ENCODE measurements around the gene VEGFA. TPM values are rescaled to one million over a fixed set of nuclear protein-coding genes. Genes with fewer than 3 reads are reported as not detected.
A peak's percentile ranks its signal among the peaks of the same experiment; 100 is the strongest.

The VEGFA gene
- total and polyA plus RNA-seq, 2 experiments from 2014 or later = 148 to 179 TPM

- H3K9me2 ChIP-seq (replicated peaks; ENCODE audit: insufficient read depth) = no peaks in the 10 kb centered on the region
- no peaks in the 10 kb centered on the region for H3K9me3 ChIP-seq (ENCODE audit: low read depth)
- H4K20me1 ChIP-seq (ENCODE audit: insufficient read depth, poor library complexity, severe bottlenecking) = no peaks in the 10 kb centered on the region
- H3K4me3 ChIP-seq = no peak overlapping the region
- peak overlapping the region; percentile 97 for H3K27ac ChIP-seq
- H3K79me2 ChIP-seq = no peaks in the 10 kb centered on the region
- H3K4me1 ChIP-seq (ENCODE audit: insufficient read depth) = peaks cover 43% of the 10 kb centered on the region
- peak; percentile 95 for DNase-seq (ENCODE audit: low spot score)
- TF ChIP-seq EZH2phosphoT487 (IDR thresholded peaks at IDR 0.05; ENCODE audit: low read depth, severe bottlenecking, unreplicated experiment) (no peak), EZH2 (IDR thresholded peaks at IDR 0.05; ENCODE audit: borderline replicate concordance) (no peak), CTCF (IDR thresholded peaks at IDR 0.05; ENCODE audit: poor library complexity) (no peak)
- 50% methylated on average over 10 of the region's 10 CpGs for WGBS (ENCODE audit: low lambda C conversion rate, missing lambda C conversion rate)
- no peaks in the 10 kb centered on the region for H3K27me3 ChIP-seq
- H2AFZ ChIP-seq = no peak overlapping the region
- H3K4me2 ChIP-seq = peak overlapping the region; percentile 22
- no peaks in the 10 kb centered on the region for H3K36me3 ChIP-seq (replicated peaks; ENCODE audit: insufficient read depth, low read depth)
These were observed 28.9 kb downstream of the VEGFA start for GRCh38 chr6:43798688-43799444.

- Histone ChIP-seq H3K36me3 (replicated peaks; ENCODE audit: insufficient read depth, low read depth) (no peaks in the 10 kb centered on the region), H3K4me2 (no peak overlapping the region), H3K9me2 (replicated peaks; ENCODE audit: insufficient read depth) (no peaks in the 10 kb centered on the region), H2AFZ (no peak overlapping the region), H3K79me2 (no peaks in the 10 kb centered on the region), H3K27ac (peak overlapping the region; percentile 95), H3K27me3 (no peaks in the 10 kb centered on the region), H3K4me1 (ENCODE audit: insufficient read depth) (peaks cover 50% of the 10 kb centered on the region), H3K9me3 (ENCODE audit: low read depth) (no peaks in the 10 kb centered on the region), H4K20me1 (ENCODE audit: insufficient read depth, poor library complexity, severe bottlenecking) (no peaks in the 10 kb centered on the region), H3K4me3 (no peak overlapping the region)
- no peak for TF ChIP-seq EZH2phosphoT487 (IDR thresholded peaks at IDR 0.05; ENCODE audit: low read depth, severe bottlenecking, unreplicated experiment)
- WGBS (ENCODE audit: low lambda C conversion rate, missing lambda C conversion rate) = 77% methylated on average over 6 of the region's 6 CpGs
- DNase-seq (ENCODE audit: low spot score) = no peak
These were observed 29.7 kb downstream of the VEGFA start for GRCh38 chr6:43799551-43800297.

- H3K36me3 ChIP-seq (replicated peaks; ENCODE audit: insufficient read depth, low read depth) = no peaks in the 10 kb centered on the region
- no peak for DNase-seq (ENCODE audit: low spot score)
- H3K79me2 ChIP-seq = no peaks in the 10 kb centered on the region
- H4K20me1 ChIP-seq (ENCODE audit: insufficient read depth, poor library complexity, severe bottlenecking) = no peaks in the 10 kb centered on the region
- H3K4me2 ChIP-seq = no peak overlapping the region
- H2AFZ ChIP-seq = no peak overlapping the region
- H3K4me3 ChIP-seq = no peak overlapping the region
- TF ChIP-seq EZH2 (IDR thresholded peaks at IDR 0.05; ENCODE audit: borderline replicate concordance) = no peak
- no peak for TF ChIP-seq EZH2phosphoT487 (IDR thresholded peaks at IDR 0.05; ENCODE audit: low read depth, severe bottlenecking, unreplicated experiment)
- TF ChIP-seq CTCF (IDR thresholded peaks at IDR 0.05; ENCODE audit: poor library complexity) = no peak
- H3K27ac ChIP-seq = peak overlapping the region; percentile 95
- no peaks in the 10 kb centered on the region for H3K9me3 ChIP-seq (ENCODE audit: low read depth)
- 79% methylated on average over 3 of the region's 3 CpGs for WGBS (ENCODE audit: low lambda C conversion rate, missing lambda C conversion rate)
- no peaks in the 10 kb centered on the region for H3K27me3 ChIP-seq
- peaks cover 55% of the 10 kb centered on the region for H3K4me1 ChIP-seq (ENCODE audit: insufficient read depth)
- H3K9me2 ChIP-seq (replicated peaks; ENCODE audit: insufficient read depth) = no peaks in the 10 kb centered on the region
These were observed 30.2 kb downstream of the VEGFA start for GRCh38 chr6:43800298-43800623.

Data from hepatocyte (in vitro differentiated cells).